ENCODE data around the gene ENOX1. TPM values are rescaled to one million over a fixed set of nuclear protein-coding genes. Genes with fewer than 3 reads are reported as not detected.

ENOX1 gene
- total RNA-seq, 4 donors from 2014 or later: 3.6 to 18.7 (median 5.7) TPM

DNA sequence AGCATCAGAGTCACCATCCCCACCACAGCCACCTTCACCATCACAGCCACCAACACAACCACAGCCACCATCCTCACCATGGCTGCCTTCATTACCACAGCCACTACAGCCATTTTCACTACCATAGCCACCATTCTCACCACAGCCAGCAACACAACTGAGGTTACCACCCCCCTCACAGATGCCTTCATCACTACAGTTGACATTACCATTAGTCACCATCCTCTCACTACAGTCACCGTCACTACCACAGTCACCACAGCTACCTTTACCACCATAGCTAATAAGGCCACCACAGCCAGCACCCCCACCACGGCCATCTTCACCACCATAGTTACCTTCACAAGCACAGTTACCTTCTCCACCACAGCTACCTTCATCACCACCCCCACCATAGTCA, 493.8 kb downstream of the ENOX1 start:
- no peak overlapping the region for H3K4me3 ChIP-seq
- H3K36me3 ChIP-seq: no peaks in the 10 kb centered on the region
- no peaks in the 10 kb centered on the region for H3K4me1 ChIP-seq
- H3K27ac ChIP-seq: no peak overlapping the region
- no peaks in the 10 kb centered on the region for H3K27me3 ChIP-seq
- intact Hi-C loops (cut with DNase I; ENCODE audit: low total_unique reads): no loop called here
- DNase-seq: no peak
- no peak for TF ChIP-seq POLR2A (IDR thresholded peaks at IDR 0.05)
- H3K9me3 ChIP-seq: no peaks in the 10 kb centered on the region

DNA sequence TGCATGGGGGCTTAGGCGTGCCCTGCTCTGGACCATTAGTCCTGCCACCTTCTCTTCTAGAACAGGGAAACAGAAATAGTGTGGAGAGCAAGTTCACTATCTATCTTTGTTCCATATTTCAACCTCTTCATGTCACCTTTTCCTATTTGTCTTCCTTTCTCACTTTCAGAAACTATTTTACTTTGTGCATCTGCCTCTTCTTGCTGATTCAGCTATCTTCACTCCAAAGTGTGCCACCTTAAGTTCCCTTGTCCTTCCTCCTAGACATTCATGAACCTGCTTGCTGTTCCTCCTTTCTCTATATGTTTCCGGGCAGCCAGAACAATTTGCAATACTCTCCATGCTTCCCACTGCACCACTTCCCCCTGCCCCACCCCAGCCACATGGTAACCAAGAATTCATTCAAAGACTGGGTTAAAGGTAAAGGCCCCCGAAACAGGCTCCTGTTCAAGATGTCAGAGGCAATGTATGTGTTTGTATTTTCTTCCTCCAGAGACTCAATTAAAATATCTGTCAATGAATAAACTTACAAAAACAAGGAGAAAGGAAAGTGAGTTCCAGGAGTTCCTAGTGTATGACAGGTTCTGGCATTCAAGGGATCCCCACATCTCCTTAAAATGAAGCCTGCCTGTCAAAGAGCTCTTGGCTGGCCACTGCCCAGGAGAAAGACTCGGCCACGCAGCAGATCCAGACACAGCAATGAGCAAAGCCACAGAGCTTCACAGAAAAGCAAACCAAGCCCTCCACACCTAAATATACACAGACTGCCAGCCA, 495.3 kb downstream of the ENOX1 start:
- no peaks in the 10 kb centered on the region for H3K9me3 ChIP-seq
- no peaks in the 10 kb centered on the region for H3K4me1 ChIP-seq
- no peaks in the 10 kb centered on the region for H3K27me3 ChIP-seq
- H3K36me3 ChIP-seq: no peaks in the 10 kb centered on the region
- intact Hi-C loops (cut with DNase I; ENCODE audit: low total_unique reads): no loop called here
- H3K27ac ChIP-seq: no peak overlapping the region
- TF ChIP-seq, protein P1, sequence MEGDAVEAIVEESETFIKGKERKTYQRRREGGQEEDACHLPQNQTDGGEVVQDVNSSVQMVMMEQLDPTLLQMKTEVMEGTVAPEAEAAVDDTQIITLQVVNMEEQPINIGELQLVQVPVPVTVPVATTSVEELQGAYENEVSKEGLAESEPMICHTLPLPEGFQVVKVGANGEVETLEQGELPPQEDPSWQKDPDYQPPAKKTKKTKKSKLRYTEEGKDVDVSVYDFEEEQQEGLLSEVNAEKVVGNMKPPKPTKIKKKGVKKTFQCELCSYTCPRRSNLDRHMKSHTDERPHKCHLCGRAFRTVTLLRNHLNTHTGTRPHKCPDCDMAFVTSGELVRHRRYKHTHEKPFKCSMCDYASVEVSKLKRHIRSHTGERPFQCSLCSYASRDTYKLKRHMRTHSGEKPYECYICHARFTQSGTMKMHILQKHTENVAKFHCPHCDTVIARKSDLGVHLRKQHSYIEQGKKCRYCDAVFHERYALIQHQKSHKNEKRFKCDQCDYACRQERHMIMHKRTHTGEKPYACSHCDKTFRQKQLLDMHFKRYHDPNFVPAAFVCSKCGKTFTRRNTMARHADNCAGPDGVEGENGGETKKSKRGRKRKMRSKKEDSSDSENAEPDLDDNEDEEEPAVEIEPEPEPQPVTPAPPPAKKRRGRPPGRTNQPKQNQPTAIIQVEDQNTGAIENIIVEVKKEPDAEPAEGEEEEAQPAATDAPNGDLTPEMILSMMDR (IDR thresholded peaks at IDR 0.05): no peak
- TF ChIP-seq POLR2A (IDR thresholded peaks at IDR 0.05): no peak
- DNase-seq: no peak
- no peak overlapping the region for H3K4me3 ChIP-seq

DNA sequence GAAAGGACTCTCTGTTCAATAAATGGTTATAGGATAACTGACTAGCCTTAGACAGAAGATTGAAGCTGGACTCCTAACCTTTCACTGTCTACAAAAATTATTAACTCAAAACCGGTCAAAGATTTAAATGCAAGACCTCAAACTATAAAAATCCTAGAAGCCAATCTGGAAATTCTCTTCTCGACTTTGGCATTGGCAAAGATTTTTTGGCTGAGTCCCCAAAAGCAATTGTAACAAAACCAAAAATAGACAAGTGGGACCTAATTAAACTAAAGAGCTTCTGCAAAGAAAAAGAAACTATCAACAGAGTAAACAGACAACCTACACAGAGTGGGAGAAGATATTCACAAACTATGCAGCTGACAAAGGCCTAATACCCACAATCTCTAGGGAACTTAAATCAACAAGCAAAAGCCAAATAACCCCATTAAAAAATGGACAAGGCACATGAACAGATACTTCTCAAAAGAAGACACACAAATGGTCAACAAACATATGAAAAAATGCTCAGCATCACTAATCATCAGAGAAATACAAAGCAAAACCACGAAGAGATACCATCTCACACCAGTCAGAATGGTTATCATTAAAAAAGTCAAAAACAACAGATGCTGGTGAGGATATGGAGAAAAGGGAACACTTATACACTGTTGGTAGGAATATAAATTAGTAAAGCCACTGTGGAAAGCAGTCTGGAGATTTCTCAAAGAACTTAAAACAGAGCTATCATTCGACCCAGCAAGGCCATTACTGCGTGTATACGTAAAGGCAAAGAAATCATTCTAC, 497.1 kb downstream of the ENOX1 start:
- Histone ChIP-seq H3K27me3 (no peaks in the 10 kb centered on the region), H3K4me3 (no peak overlapping the region), H3K9me3 (no peaks in the 10 kb centered on the region), H3K27ac (peak overlapping the region in 1 of 2 donors; percentile 35), H3K4me1 (no peaks in the 10 kb centered on the region), H3K36me3 (no peaks in the 10 kb centered on the region)
- no peak for DNase-seq
- intact Hi-C loops (cut with DNase I; ENCODE audit: low total_unique reads): no loop called here
- TF ChIP-seq, protein P1 (IDR thresholded peaks at IDR 0.05): no peak
- TF ChIP-seq POLR2A (IDR thresholded peaks at IDR 0.05): no peak

DNA sequence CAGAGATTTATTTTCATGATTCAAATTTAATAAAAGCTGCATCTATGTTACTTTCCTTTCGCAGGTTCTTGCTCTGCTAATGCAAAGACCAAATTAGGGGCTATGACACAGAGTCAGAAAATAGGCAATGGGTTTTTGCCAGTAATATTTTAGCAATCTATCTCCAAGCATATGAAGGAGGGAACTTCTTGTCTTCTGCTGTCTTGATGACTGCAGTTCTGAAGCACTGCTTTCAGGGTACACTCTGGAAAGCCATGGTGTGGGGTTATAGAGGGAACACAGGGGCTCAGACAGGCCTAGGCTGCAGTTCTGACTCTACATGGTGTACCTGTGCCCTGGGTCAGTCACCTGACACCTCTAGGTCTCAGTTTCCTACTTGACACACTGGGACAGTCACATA, 500.0 kb downstream of the ENOX1 start:
- Histone ChIP-seq H3K9me3 (no peaks in the 10 kb centered on the region), H3K27ac (no peak overlapping the region), H3K4me3 (no peak overlapping the region), H3K36me3 (no peaks in the 10 kb centered on the region), H3K4me1 (no peaks in the 10 kb centered on the region), H3K27me3 (no peaks in the 10 kb centered on the region)
- intact Hi-C loops (cut with DNase I; ENCODE audit: low total_unique reads): no loop called here
- no peak for TF ChIP-seq POLR2A (IDR thresholded peaks at IDR 0.05)
- TF ChIP-seq, protein P1 (IDR thresholded peaks at IDR 0.05): no peak
- DNase-seq: no peak

DNA sequence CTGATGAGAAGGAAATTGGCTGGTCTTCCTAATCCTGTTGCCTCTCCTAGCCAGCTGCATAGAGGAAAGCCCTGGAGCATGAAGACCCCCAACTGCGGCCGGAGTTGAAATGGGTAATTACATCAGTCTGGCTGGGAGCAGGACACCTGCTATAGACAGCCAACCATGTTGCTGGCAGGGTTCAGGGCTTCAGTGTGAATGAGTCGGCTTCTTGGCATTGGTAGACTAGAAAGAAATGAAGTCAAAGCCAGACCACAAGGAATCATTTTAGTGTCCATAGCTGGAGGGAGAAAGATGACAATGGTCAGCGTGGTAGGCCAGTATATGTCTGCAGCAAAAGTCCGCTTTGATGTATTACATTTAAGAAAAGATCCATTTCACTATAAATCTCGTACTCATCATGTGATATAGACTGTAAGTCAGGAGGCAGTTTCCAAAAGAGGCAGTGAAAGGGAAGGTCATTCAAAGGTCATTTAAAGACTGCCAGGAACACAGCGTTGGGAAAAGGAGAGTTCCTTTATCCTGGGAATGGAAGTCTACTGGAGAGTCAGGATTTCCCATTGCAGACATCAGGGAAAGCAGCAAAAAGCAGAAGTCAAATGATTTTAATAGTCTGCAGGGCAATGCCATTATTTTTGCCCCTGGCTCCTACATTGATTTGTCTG, 500.7 kb downstream of the ENOX1 start:
- Histone ChIP-seq H3K4me3 (no peak overlapping the region), H3K27me3 (no peaks in the 10 kb centered on the region), H3K9me3 (no peaks in the 10 kb centered on the region), H3K4me1 (no peaks in the 10 kb centered on the region), H3K27ac (no peak overlapping the region), H3K36me3 (no peaks in the 10 kb centered on the region)
- no peak for TF ChIP-seq POLR2A (IDR thresholded peaks at IDR 0.05)
- TF ChIP-seq, protein P1 (IDR thresholded peaks at IDR 0.05): no peak
- no peak for DNase-seq
- intact Hi-C loops (cut with DNase I; ENCODE audit: low total_unique reads): no loop called here
